Naive thymus-derived CD4-positive, alpha-beta T cell (primary cell): ENCODE results near the gene RPS3. TPM values are rescaled to one million over a fixed set of nuclear protein-coding genes. Genes with fewer than 3 reads are reported as not detected.
"Not testable (repeated sequence)": the region's sequence is repeated elsewhere in the genome, so short reads cannot be mapped to it uniquely, and the experiment has no call there.

Experiments used
- ATAC-seq: fragments of 150-1000 bp; cut with Tn5 transposase; 2 replicates; pipeline ENCODE4 v1.10.0; 2021; ENCODE audit warnings: mild to moderate bottlenecking, moderate library complexity
- CTCF ChIA-PET: fragments of 350-600 bp; sonication (Branson Sonifier 250); formaldehyde crosslinking; loops from one replicate; lab custom pipeline; 2021; ENCODE audit warnings: antibody characterized with exemption; lab: Charles Lee
- POLR2A ChIA-PET: fragments of 350-600 bp; sonication (Branson Sonifier 250); formaldehyde crosslinking; loops from one replicate; lab custom pipeline; 2021; ENCODE audit warnings: antibody characterized with exemption, inconsistent platforms; lab: Charles Lee
- DNase-seq, 9 donors: peaks; one replicate each; pipeline versions ENCODE4 v3.0.0 to v3.0.0-alpha.2; 2020 to 2022; ENCODE audit warnings: mixed read lengths in 1 of 9
- H3K27ac ChIP-seq: one replicate; pipeline ENCODE4 v1.7.0; 2013; ENCODE audit warnings: mild to moderate bottlenecking, low read depth, low read length, moderate library complexity
- H3K27me3 ChIP-seq, 2 donors: one replicate each; pipeline ENCODE4 v1.7.0; 2013; ENCODE audit warnings: low read length in 2 of 2, mild to moderate bottlenecking in 2 of 2, moderate library complexity in 2 of 2; ENCODE audit not compliant: control insufficient read depth in 2 of 2, insufficient read depth in 2 of 2
- H3K36me3 ChIP-seq, 3 experiments: 1 replicate in 2 of 3; 2 replicates in 1 of 3; pipeline ENCODE4 v1.7.0; 2013; ENCODE audit warnings: low read length in 3 of 3, mild to moderate bottlenecking in 3 of 3, moderate library complexity in 1 of 3; ENCODE audit not compliant: insufficient read depth in 3 of 3, control insufficient read depth in 2 of 3
- H3K4me1 ChIP-seq, 2 donors: one replicate each; pipeline ENCODE4 v1.7.0; 2013; ENCODE audit warnings: low read length in 2 of 2, mild to moderate bottlenecking in 2 of 2, moderate library complexity in 1 of 2; ENCODE audit not compliant: control insufficient read depth in 2 of 2, insufficient read depth in 2 of 2
- H3K4me3 ChIP-seq: 2 replicates; pipeline ENCODE4 v1.7.0; 2013; ENCODE audit warnings: mild to moderate bottlenecking, low read length
- H3K9me3 ChIP-seq, 3 experiments: 1 replicate in 2 of 3; 2 replicates in 1 of 3; pipeline ENCODE4 v1.7.0; 2013; ENCODE audit warnings: low read length in 3 of 3; ENCODE audit not compliant: control insufficient read depth in 2 of 3
- H3K27ac Mint-ChIP-seq, 9 donors: one replicate each; pipeline ENCODE4 v1.8.0; 2020 to 2022; ENCODE audit warnings: mixed read lengths in 9 of 9, mild to moderate bottlenecking in 8 of 9, moderate library complexity in 5 of 9, inconsistent platforms in 2 of 9
- H3K27me3 Mint-ChIP-seq, 5 donors: one replicate each; pipeline ENCODE4 v1.8.0; 2021 to 2022; ENCODE audit warnings: mixed read lengths in 5 of 5, mild to moderate bottlenecking in 1 of 5
- H3K36me3 Mint-ChIP-seq, 5 donors: one replicate each; pipeline ENCODE4 v1.8.0; 2020 to 2022; ENCODE audit warnings: mixed read lengths in 5 of 5, mild to moderate bottlenecking in 3 of 5, inconsistent platforms in 1 of 5
- H3K4me1 Mint-ChIP-seq, 7 donors: one replicate each; pipeline ENCODE4 v1.8.0; 2020 to 2022; ENCODE audit warnings: mixed read lengths in 7 of 7, mild to moderate bottlenecking in 3 of 7, inconsistent platforms in 1 of 7
- H3K4me3 Mint-ChIP-seq, 10 donors: one replicate each; pipeline ENCODE4 v1.8.0; 2020 to 2022; ENCODE audit warnings: mild to moderate bottlenecking in 10 of 10, mixed read lengths in 10 of 10, moderate library complexity in 6 of 10, inconsistent platforms in 2 of 10
- H3K9me3 Mint-ChIP-seq, 11 donors: one replicate each; pipeline ENCODE4 v1.8.0; 2020 to 2022; ENCODE audit warnings: mixed read lengths in 11 of 11, mild to moderate bottlenecking in 4 of 11, inconsistent platforms in 1 of 11, moderate library complexity in 1 of 11
- intact Hi-C, 2 donors: fragments of 100-400 bp; cut with micrococcal nuclease; formaldehyde crosslinking; loops; one replicate each; pipeline ENCODE4 v1.15.1; 2023
- polyA plus RNA-seq, 2 donors: library from polyadenylated mRNA; unstranded; fragments of 300-500 nt; fragmentation: Illumina TruSeq; gene quantifications; one replicate each; pipeline ENCODE4 v1.2.3, GENCODE V29; 2021
- total RNA-seq, 6 experiments: library from RNA in 5 of 6; stranded (reverse) in 5 of 6; gene quantifications; 1 replicate in 5 of 6; 2 replicates in 1 of 6; pipeline ENCODE4 v1.2.3 and lab custom pipeline; 2021 to 2026

RPS3 gene
- total and polyA plus RNA-seq, 7 experiments from 2014 or later, result 3,135 to 7,167 (median 5,170) TPM

DNA sequence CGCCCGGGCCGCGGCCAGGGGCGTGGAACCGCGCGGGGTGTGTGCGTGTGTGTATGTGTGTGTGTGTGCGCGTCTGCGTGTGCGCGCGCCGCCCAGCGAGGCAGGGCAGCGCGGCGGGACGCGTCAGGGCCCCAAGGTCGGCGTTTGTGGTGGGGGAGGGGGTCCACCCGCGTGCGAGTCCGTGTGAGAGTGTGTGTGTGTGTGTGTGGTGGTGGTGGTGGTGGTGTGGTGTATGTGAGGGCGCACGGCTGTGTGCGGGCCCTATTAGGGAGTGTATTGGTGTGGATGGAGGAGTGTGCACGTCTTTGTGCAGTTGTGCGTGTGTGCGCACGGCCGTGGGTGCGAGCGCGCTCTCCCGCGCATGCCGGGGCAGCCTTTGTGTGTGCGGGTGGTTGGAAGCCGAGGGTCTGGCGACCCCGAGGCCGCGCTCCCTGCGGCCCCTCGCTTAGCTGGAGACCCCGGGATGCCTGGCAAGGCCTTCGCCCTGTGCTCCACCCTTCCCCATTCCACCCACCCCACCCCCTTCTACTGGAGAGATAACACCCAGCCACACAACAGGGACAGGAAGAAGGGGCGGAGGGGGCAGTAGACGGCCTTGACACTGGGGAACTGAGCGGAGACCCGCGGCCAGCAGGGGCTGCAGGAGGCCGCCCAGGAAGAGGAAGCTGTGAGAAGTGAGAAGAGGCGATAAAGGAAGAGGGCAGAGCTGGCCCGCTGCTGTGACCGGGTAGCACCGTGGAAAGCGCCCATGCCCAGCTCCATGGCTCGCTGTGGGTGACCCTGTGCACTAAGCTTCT lies 47.3 kb upstream of the RPS3 start:
- H3K27me3 ChIP-seq, result no peaks in the 10 kb centered on the region
- DNase-seq, result peak; percentile 49 to 75 (median 70)
- peaks cover 9 to 53% of the 10 kb centered on the region in 2 donors for H3K4me1 ChIP-seq
- H3K4me3 Mint-ChIP-seq, result peak overlapping the region; percentile 84 to 96 (median 94)
- ATAC-seq, result peak; percentile 80
- POLR2A ChIA-PET, result interaction anchor here (0.9 to 8.6 kb wide), 14 partner anchors 10 to 75 kb away, joined by 3 to 94 read pairs (median 6); no protein-coding TSS in a partner anchor
- H3K36me3 ChIP-seq, result no peaks in the 10 kb centered on the region
- no peaks in the 10 kb centered on the region for H3K9me3 ChIP-seq
- H3K4me3 ChIP-seq, result peak overlapping the region; percentile 87
- peak overlapping the region; percentile 74 for H3K27ac ChIP-seq
- peaks cover 64 to 82% (median 72%) of the 10 kb centered on the region in 7 donors for H3K4me1 Mint-ChIP-seq
- H3K27me3 Mint-ChIP-seq, result peaks cover 0 to 3% (median 0%) of the 10 kb centered on the region in 5 donors
- peaks cover 0 to 11% (median 0%) of the 10 kb centered on the region in 5 donors for H3K36me3 Mint-ChIP-seq
- H3K9me3 Mint-ChIP-seq, result peaks cover 0 to 5% (median 0%) of the 10 kb centered on the region in 11 donors
- intact Hi-C loops, result loop anchor here (1.0 to 2.0 kb wide), 6 partner anchors 19 to 72 kb away; partner anchors contain the start of gene RPS3 (in 1 of the 2)
- H3K27ac Mint-ChIP-seq, result peak overlapping the region; percentile 80 to 96 (median 92)
- CTCF ChIA-PET, result interaction anchor here (0.6 to 5.7 kb wide), 7 partner anchors 10 to 76 kb away, joined by 4 to 36 read pairs (median 4); no protein-coding TSS in a partner anchor

DNA sequence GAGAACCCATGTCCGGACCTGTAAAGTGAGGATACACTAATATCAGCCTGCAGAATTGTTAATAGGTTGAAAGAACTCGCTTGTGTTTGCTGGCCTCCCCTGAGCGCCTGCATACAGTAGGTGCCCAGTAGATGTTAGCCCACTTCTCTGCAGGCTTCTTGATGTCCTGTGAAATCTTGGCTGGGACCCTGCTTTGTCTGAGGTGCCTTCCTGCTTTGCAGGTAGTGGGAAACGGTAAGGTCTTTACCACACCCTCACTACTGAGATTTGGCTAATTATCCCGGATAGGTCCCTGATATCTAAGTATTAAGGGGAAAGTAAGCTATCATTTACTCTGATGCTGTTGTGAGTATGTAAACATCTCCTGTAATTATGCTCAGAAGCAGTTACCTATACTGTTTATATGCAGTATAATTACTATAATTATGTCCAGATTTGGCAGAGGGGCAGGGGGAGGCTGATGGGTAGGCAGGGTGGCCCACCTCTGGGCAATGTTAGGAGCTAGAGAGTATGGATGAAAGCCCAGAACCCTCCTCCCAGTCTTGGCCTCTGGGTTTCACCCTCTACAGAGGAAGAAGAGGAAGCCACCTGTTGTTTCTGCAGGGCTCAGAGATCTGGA lies 46.6 kb upstream of the RPS3 start:
- H3K36me3 Mint-ChIP-seq, result peaks cover 0 to 11% (median 0%) of the 10 kb centered on the region in 5 donors
- ATAC-seq (no peak), DNase-seq (no peak)
- H3K4me3 Mint-ChIP-seq, result peak overlapping the region; percentile 84 to 96 (median 94)
- ChIA-PET POLR2A (interaction anchor here (0.9 to 8.6 kb wide), 12 partner anchors 10 to 75 kb away, joined by 3 to 94 read pairs (median 6); no protein-coding TSS in a partner anchor), CTCF (interaction anchor here (0.6 to 5.7 kb wide), 5 partner anchors 11 to 77 kb away, joined by 4 to 36 read pairs (median 4); no protein-coding TSS in a partner anchor)
- Histone ChIP-seq H3K27ac (peak overlapping the region; percentile 74), H3K4me1 (peaks cover 9 to 46% of the 10 kb centered on the region in 2 donors), H3K36me3 (no peaks in the 10 kb centered on the region), H3K4me3 (peak overlapping the region; percentile 87), H3K9me3 (no peaks in the 10 kb centered on the region), H3K27me3 (no peaks in the 10 kb centered on the region)
- intact Hi-C loops, result loop anchor here (1.0 to 2.0 kb wide), 4 partner anchors 18 to 72 kb away; no protein-coding TSS in a partner anchor
- H3K4me1 Mint-ChIP-seq, result peaks cover 58 to 75% (median 65%) of the 10 kb centered on the region in 7 donors
- peak overlapping the region; percentile 80 to 96 (median 92) for H3K27ac Mint-ChIP-seq
- peaks cover 0 to 7% (median 0%) of the 10 kb centered on the region in 11 donors for H3K9me3 Mint-ChIP-seq
- peaks cover 0 to 3% (median 0%) of the 10 kb centered on the region in 5 donors for H3K27me3 Mint-ChIP-seq

DNA sequence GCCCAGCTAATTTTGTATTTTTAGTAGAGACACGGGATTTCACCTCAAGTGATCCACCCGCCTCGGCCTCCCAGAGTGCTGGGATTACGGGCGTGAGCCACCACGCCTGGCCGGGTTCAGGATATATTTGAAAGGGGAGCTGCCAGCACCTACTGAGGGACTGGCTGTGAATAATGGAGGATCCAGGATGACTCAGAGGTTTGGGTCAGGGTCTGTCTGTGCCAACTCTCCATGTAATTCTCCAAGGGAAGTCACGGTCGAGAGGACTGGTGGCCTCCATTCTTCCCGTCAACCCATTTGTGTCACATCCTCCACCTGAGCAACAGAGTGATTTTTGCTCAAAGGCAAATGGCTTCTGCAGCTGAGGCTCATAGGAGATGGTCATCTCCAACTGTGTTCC lies 44.3 kb upstream of the RPS3 start:
- H3K27me3 Mint-ChIP-seq, result peaks cover 0 to 8% (median 0%) of the 10 kb centered on the region in 5 donors
- ChIA-PET POLR2A (interaction anchor here (0.6 to 1.0 kb wide), 6 partner anchors 9 to 75 kb away, joined by 3 to 6 read pairs (median 4); no protein-coding TSS in a partner anchor), CTCF (no interaction called here)
- H3K4me1 Mint-ChIP-seq, result peaks cover 38 to 52% (median 42%) of the 10 kb centered on the region in 7 donors
- peaks cover 0 to 7% (median 0%) of the 10 kb centered on the region in 11 donors for H3K9me3 Mint-ChIP-seq
- H3K4me1 ChIP-seq, result peaks cover 9 to 26% of the 10 kb centered on the region in 2 donors
- H3K27ac Mint-ChIP-seq, result peak overlapping the region in 4 of 9 donors; percentile 14 to 72 (median 57)
- intact Hi-C loops, result no loop called here
- H3K27me3 ChIP-seq, result no peaks in the 10 kb centered on the region
- no peaks in the 10 kb centered on the region for H3K36me3 ChIP-seq
- H3K4me3 ChIP-seq, result no peak overlapping the region
- H3K4me3 Mint-ChIP-seq, result no peak overlapping the region
- peaks cover 0 to 9% (median 0%) of the 10 kb centered on the region in 5 donors for H3K36me3 Mint-ChIP-seq
- H3K9me3 ChIP-seq, result no peaks in the 10 kb centered on the region
- no peak overlapping the region for H3K27ac ChIP-seq
- no peak for DNase-seq
- no peak for ATAC-seq

DNA sequence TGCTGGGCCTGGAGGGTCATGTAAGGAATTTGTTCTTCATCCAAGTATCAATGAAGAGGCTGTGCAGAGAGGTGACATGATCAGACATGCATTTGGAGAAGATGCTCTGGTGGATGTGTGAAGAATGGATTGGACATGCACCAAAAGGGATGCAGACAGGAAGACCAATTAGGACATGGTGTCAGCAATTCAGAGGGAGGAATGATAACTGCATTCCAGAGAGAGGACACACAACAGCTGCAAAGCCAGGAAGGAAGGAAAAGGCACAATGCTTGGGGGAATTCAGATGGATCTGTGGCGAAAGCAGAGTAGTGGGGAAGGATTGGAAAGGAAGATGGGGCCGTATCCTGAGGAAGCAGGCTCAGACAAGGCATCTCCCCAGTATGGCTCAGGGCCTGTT lies 42.7 kb upstream of the RPS3 start:
- ATAC-seq (no peak), DNase-seq (no peak)
- H3K9me3 Mint-ChIP-seq, result peaks cover 0 to 3% (median 0%) of the 10 kb centered on the region in 11 donors
- peaks cover 5 to 16% of the 10 kb centered on the region in 2 donors for H3K4me1 ChIP-seq
- intact Hi-C loops, result no loop called here
- H3K4me3 ChIP-seq, result no peak overlapping the region
- peaks cover 0 to 8% (median 0%) of the 10 kb centered on the region in 5 donors for H3K36me3 Mint-ChIP-seq
- ChIA-PET CTCF (interaction anchor here (2.1 kb wide), 1 partner anchor 28 kb away, joined by 5 read pairs; no protein-coding TSS in a partner anchor), POLR2A (interaction anchor here (1.0 to 1.4 kb wide), 3 partner anchors 15 to 81 kb away, joined by 3 to 5 read pairs (median 4); no protein-coding TSS in a partner anchor)
- H3K9me3 ChIP-seq, result no peaks in the 10 kb centered on the region
- H3K4me3 Mint-ChIP-seq, result no peak overlapping the region
- no peak overlapping the region for H3K27ac ChIP-seq
- peaks cover 0 to 8% (median 0%) of the 10 kb centered on the region in 5 donors for H3K27me3 Mint-ChIP-seq
- peak overlapping the region in 2 of 9 donors; percentile 26 to 58 for H3K27ac Mint-ChIP-seq
- H3K36me3 ChIP-seq, result no peaks in the 10 kb centered on the region
- H3K4me1 Mint-ChIP-seq, result peaks cover 28 to 47% (median 34%) of the 10 kb centered on the region in 7 donors
- H3K27me3 ChIP-seq, result no peaks in the 10 kb centered on the region

DNA sequence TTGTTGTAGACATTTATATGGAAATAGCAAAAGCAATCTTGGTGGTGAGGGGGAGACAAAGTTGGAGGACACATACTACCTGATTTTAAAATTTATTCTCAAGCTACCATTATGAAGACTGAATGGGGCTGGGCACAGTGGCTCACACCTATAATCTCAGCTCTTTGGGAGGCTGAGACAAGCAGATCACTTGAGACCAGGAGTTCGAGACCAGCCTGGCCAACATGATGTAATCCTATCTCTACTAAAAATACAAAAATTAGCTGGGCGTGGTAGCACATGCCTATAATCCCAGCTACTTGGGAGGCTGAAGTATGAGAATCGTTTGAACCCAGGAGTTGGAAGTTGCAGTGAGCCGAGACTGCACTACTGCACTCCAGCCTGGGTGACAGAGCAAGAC lies 37.0 kb upstream of the RPS3 start:
- peaks cover 0 to 15% (median 0%) of the 10 kb centered on the region in 5 donors for H3K27me3 Mint-ChIP-seq
- H3K27me3 ChIP-seq, intact Hi-C loops, H3K9me3 ChIP-seq, H3K36me3 ChIP-seq, ATAC-seq, H3K27ac ChIP-seq, H3K4me3 ChIP-seq, H3K36me3 Mint-ChIP-seq, H3K4me1 Mint-ChIP-seq, DNase-seq, H3K4me3 Mint-ChIP-seq, H3K9me3 Mint-ChIP-seq, H3K27ac Mint-ChIP-seq, H3K4me1 ChIP-seq: not testable (repeated sequence)
- ChIA-PET POLR2A (interaction anchor here (0.6 to 1.6 kb wide), 4 partner anchors 10 to 43 kb away, joined by 3 to 8 read pairs (median 5); no protein-coding TSS in a partner anchor), CTCF (interaction anchor here (0.9 to 1.8 kb wide), 3 partner anchors 22 to 82 kb away, joined by 4 to 8 read pairs (median 5); no protein-coding TSS in a partner anchor)

DNA sequence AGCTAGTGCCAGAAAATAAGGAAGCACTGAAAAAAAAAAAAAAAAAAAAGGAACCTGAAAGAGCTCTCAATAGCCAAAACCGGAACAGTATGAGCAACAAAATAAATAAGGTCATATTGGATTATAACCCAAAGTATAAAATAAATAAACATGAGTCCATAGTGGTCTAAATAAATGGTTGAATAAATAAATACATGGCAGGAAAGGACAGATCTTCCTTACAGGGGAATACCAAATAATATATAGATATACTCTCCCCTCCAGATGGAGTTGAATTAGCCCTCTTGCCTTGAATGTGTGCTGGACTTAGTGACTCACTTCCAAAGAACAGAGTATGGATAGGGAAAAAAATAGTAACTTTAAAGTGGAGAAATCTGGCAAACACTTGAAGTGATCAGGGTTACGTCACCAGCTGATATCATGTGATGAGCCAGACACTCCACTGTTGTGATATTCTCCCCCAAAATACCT lies 33.6 kb upstream of the RPS3 start:
- H3K27ac Mint-ChIP-seq, result no peak overlapping the region
- Histone ChIP-seq H3K9me3 (peaks cover 0 to 8% (median 0%) of the 10 kb centered on the region in 3 experiments), H3K27me3 (no peaks in the 10 kb centered on the region), H3K27ac (no peak overlapping the region), H3K4me3 (no peak overlapping the region), H3K36me3 (no peaks in the 10 kb centered on the region), H3K4me1 (no peaks in the 10 kb centered on the region)
- H3K36me3 Mint-ChIP-seq, result peaks cover 0 to 7% (median 0%) of the 10 kb centered on the region in 5 donors
- H3K4me1 Mint-ChIP-seq, result peaks cover 6 to 22% (median 10%) of the 10 kb centered on the region in 7 donors
- ChIA-PET POLR2A (no interaction called here), CTCF (no interaction called here)
- DNase-seq (no peak), ATAC-seq (peak; percentile 38)
- peaks cover 0 to 10% (median 0%) of the 10 kb centered on the region in 5 donors for H3K27me3 Mint-ChIP-seq
- H3K4me3 Mint-ChIP-seq, result no peak overlapping the region
- intact Hi-C loops, result no loop called here
- peaks cover 0 to 15% (median 7%) of the 10 kb centered on the region in 11 donors for H3K9me3 Mint-ChIP-seq
